ENCODE data around the gene TFPI.

GRCh38 chr2:187566712-187567111, 12.5 kb upstream of the TFPI start:
- TF ChIP-seq CTCF (IDR thresholded peaks at IDR 0.05) (no peak), POLR2A (IDR thresholded peaks at IDR 0.05) (no peak)
